HG02970 (cell line): Measurements from ENCODE around the gene ZNF592.

Experiments used
- ATAC-seq: cut with Tn5 transposase; IDR thresholded peaks from one replicate; pipeline ENCODE4 v1.9.1; 2021; ENCODE audit warnings: mild to moderate bottlenecking, moderate library complexity, moderate number of reproducible peaks; ENCODE audit not compliant: unreplicated experiment, low FRiP score

ZNF592 gene, protein sequence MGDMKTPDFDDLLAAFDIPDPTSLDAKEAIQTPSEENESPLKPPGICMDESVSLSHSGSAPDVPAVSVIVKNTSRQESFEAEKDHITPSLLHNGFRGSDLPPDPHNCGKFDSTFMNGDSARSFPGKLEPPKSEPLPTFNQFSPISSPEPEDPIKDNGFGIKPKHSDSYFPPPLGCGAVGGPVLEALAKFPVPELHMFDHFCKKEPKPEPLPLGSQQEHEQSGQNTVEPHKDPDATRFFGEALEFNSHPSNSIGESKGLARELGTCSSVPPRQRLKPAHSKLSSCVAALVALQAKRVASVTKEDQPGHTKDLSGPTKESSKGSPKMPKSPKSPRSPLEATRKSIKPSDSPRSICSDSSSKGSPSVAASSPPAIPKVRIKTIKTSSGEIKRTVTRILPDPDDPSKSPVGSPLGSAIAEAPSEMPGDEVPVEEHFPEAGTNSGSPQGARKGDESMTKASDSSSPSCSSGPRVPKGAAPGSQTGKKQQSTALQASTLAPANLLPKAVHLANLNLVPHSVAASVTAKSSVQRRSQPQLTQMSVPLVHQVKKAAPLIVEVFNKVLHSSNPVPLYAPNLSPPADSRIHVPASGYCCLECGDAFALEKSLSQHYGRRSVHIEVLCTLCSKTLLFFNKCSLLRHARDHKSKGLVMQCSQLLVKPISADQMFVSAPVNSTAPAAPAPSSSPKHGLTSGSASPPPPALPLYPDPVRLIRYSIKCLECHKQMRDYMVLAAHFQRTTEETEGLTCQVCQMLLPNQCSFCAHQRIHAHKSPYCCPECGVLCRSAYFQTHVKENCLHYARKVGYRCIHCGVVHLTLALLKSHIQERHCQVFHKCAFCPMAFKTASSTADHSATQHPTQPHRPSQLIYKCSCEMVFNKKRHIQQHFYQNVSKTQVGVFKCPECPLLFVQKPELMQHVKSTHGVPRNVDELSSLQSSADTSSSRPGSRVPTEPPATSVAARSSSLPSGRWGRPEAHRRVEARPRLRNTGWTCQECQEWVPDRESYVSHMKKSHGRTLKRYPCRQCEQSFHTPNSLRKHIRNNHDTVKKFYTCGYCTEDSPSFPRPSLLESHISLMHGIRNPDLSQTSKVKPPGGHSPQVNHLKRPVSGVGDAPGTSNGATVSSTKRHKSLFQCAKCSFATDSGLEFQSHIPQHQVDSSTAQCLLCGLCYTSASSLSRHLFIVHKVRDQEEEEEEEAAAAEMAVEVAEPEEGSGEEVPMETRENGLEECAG (N-terminal part only)

GRCh38 chr15:84748274-84749110 lies at the start of gene ZNF592:
Gene ZNF592, plus strand, starts transcription at chr15:84748592. Its CDS starts 34,084 bp downstream, at chr15:84782676.
- ATAC-seq = peak; percentile 54

DNA sequence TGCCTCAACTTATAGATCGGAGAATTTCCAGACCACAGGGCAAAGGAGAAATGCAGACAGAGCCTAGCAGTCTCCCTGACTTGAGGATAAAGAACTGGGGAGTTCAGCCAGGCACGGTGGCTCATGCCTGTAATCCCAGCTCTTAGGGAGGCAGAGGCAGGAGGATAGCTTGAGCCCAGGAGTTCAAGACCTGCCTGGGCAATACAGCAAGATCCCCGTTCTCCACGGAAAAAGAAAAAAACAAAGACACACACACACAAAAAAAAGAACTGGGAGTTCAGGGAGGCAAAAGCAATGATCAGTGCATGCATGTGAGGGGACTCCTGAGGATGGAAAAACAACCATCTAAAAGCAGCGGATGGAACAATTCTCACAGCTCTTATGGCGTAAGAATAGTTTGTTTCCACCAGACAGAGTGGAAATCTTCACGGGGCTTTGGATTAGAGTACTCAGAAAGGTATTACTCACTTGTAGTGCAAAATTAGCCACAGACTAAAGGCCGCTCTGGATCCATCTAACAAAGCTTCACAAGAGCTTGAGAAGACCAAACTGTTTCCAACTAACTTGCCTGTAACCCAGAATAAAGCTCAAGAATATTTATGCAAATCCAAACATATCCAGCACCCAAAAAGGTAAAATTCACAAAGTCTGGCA lies 48.7 kb upstream of the ZNF592 start:
- no peak for ATAC-seq

GRCh38 chr15:84702961-84703482 lies 45.4 kb upstream of the ZNF592 start:
- no peak for ATAC-seq

GRCh38 chr15:84703808-84704207 lies 44.6 kb upstream of the ZNF592 start:
- ATAC-seq = no peak

DNA sequence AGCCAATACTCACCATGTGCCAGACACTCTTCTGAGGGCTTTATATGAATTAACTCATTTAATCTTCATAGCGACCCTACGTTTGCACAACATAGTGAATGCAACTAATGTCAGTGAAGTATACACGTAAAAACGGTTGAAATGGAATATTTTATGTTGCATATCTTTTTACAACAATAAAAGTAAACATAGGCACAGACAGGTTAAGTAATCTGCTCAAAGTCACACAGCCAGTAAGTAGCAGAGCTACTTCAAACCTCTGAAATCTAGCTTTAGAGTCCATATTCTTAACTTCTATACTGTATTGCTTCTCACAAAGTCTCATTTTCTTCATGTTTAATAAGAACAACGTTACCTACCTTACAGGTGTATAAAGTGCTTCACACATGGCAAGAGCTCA lies 34.0 kb upstream of the ZNF592 start:
- ATAC-seq = no peak

DNA sequence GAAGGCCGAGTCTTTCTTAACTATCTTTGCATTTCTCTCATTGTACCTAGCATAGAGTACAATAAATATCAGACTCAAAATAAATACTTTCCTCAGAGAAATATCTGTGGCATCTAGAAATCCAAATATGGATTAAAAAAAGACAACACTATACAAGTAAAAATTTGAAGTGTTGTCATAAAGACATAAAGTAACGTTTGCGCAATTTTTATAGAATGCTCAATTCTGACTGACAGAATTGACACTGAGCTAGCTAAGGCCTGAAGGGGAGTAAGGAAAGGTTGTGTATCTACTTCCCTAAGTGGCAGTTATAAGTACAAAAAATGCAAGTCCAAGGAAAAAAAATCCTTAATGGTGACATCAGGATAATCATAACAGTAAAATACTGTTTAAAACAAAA lies 33.6 kb upstream of the ZNF592 start:
- ATAC-seq = no peak

- peak; percentile 6 for ATAC-seq
Observed at GRCh38 chr15:84715441-84716035, 32.9 kb upstream of the ZNF592 start.

DNA sequence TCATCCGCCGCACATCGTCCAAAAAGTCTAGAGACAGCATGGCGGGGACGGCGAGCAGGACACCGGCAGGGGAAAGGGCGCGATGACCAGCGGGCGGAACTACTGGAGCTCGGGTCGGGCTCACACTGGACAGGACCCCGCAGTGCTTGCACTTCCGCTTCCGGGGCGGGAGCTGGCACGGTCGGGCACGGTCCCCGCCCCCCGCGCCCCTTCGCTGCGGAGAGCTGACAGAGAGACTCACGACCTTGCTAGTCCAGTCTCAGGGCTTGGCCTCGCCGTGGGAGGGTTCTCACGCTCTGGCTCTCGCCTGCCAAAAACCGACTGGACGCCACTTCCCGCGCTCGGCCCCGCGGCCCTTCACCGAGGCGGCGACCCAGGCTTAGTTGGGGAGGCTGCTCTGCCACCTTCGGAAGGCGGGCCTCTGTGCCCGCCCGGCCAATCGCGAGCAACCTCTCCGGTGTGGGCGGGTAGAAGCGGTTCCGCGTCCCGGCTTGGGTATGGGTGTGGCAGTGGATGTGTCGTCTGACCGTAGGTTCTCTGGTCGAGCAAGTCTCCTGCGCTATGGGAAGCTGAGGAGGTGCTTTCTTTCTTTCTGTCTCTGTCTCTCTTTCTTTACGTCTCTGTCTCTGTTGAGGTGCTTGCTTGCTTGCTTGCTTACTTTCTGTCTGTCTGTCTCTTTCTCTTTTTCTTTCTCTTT lies 32.2 kb upstream of the ZNF592 start, which contains the start of gene SEC11A:
SEC11A (minus strand) TSS at position 104 of the 697 bp plus-strand sequence; CDS start at position 40, 64 bp downstream.
- ATAC-seq = peak; percentile 93

DNA sequence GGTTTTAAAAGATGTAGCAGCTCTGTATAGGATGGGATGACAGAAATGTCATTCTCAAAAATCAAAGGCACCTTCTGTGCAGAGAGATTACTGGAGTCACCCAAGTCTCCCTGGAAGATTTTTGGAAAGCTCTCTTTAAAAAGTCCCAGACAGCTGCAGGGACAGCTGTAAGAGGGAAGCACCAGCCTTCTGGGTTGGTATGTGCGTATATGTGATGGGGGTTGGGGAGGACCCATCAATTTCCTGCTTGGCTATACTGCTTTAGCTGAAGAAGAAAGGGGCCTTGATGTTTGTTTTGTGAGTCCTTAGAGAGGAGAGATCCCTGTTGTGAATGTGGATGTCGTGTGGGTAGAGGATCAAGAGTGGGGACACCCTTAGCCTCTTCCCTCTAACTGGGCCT lies 27.0 kb upstream of the ZNF592 start:
- ATAC-seq = no peak

- no peak for ATAC-seq
Observed at GRCh38 chr15:84722628-84723027, 25.8 kb upstream of the ZNF592 start.

- no peak for ATAC-seq
Observed at GRCh38 chr15:84725001-84725491, 23.3 kb upstream of the ZNF592 start.

GRCh38 chr15:84727429-84727828 lies 21.0 kb upstream of the ZNF592 start:
- ATAC-seq = no peak

- ATAC-seq = no peak
Observed at GRCh38 chr15:84731774-84732173, 16.6 kb upstream of the ZNF592 start.

- ATAC-seq = peak; percentile 52
Observed at GRCh38 chr15:84734794-84735479, 13.5 kb upstream of the ZNF592 start.

DNA sequence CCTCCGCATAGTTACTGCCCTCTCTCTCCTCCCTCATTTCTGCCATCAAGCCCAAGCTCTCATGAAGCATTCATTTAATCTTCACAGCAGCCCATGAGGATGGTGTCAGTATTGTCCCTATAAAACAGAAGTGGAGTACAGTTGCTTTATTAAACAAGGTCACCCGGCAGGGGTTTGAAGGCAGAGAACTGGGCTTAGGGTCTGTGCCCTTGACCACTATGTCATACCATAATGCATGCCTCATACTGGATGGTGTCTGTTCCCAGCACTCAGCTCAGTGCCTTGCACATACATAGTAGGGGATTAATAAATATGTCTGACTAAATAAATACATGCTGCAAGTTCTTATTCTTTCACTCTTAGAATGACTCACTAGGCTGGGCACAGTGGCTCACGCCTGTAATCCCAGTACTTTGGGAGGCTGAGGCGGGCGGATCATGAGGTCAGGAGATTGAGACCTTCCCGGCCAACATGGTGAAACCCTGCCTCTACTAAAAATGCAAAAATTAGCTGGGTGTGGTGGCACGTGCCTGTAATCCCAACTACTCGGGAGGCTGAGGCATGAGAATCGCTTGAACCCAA lies 12.8 kb upstream of the ZNF592 start:
- ATAC-seq = peak; percentile 30

DNA sequence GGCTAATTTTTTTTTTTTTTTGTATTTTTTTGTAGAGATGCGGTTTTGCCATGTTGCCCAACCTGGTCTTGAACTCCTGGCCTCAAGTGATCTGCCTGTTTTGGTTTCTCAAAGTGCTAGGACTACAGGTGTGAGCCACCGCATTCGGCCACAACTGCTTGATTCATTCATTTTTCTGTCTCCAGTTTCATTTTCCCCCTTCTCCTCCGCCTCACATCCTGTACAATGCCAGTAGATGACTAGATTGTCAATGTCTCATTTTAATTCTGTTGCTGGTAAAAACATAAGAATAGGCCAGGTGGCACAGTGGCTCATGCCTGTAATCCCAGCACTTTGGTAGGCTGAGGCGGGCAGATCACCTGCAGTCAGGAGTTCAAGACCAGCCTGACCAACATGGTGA lies 12.0 kb upstream of the ZNF592 start:
- peak; percentile 54 for ATAC-seq

- no peak for ATAC-seq
Observed at GRCh38 chr15:84737005-84737404, 11.4 kb upstream of the ZNF592 start.
